IMR-90 (cell line): ENCODE measurements around the gene KCNIP3. TPM values are rescaled to one million over a fixed set of nuclear protein-coding genes. Genes with fewer than 3 reads are reported as not detected.

Experiments used
- ATAC-seq: fragments of 200-7000 bp; cut with Tn5 transposase; 2 replicates; pipeline ENCODE4 v1.9.1; 2020; ENCODE audit warnings: low read depth, mild to moderate bottlenecking, moderate library complexity
- BruUV-seq: library from RNA; stranded (reverse); fragments of 400-500 nt; replicated peaks from 2 replicates; lab custom pipeline; 2021; lab: Mats Ljungman, UMichigan
- CTCF ChIA-PET: fragments of 300-600 bp; formaldehyde crosslinking; extraction: SDS; loops from one replicate; lab custom pipeline; 2021; ENCODE audit warnings: antibody characterized with exemption; lab: Yijun Ruan, JAX
- POLR2A ChIA-PET: fragments of 300-600 bp; sonication (Branson Sonifier 250); formaldehyde crosslinking; loops from one replicate; lab custom pipeline; 2022; ENCODE audit warnings: antibody characterized with exemption; ENCODE audit not compliant: unreplicated experiment; lab: Charles Lee
- DNase-seq: peaks from one replicate; pipeline ENCODE4 v3.0.0; 2013
- H2AFZ ChIP-seq: replicated peaks from 2 replicates; pipeline ENCODE3; 2013; ENCODE audit warnings: low read length, mild to moderate bottlenecking; ENCODE audit not compliant: poor library complexity
- H2AK5ac ChIP-seq: 2 replicates; pipeline ENCODE4 v1.6.1; 2013; ENCODE audit warnings: low read depth, low read length, inconsistent platforms
- H2AK9ac ChIP-seq: replicated peaks from 2 replicates; pipeline ENCODE3; 2013; ENCODE audit warnings: mild to moderate bottlenecking, low read depth, low read length, moderate library complexity; ENCODE audit not compliant: poor library complexity
- H2BK120ac ChIP-seq: 2 replicates; pipeline ENCODE4 v1.6.1; 2013; ENCODE audit warnings: low read depth, low read length, inconsistent platforms
- H2BK15ac ChIP-seq: 3 replicates; pipeline ENCODE4 v1.6.1; 2013; ENCODE audit warnings: low read depth, low read length, inconsistent platforms
- H2BK20ac ChIP-seq: 2 replicates; pipeline ENCODE4 v1.6.1; 2013; ENCODE audit warnings: low read depth, mild to moderate bottlenecking, inconsistent platforms, low read length, moderate library complexity
- H2BK5ac ChIP-seq: 2 replicates; pipeline ENCODE4 v1.6.1; 2013; ENCODE audit warnings: mild to moderate bottlenecking, low read depth, low read length, inconsistent platforms; ENCODE audit not compliant: poor library complexity, severe bottlenecking
- H3K14ac ChIP-seq: replicated peaks from 2 replicates; pipeline ENCODE4 v1.6.1; 2013; ENCODE audit warnings: low read depth, low read length, inconsistent platforms
- H3K18ac ChIP-seq: 2 replicates; pipeline ENCODE4 v1.6.1; 2013; ENCODE audit warnings: low read depth, low read length, control low read depth
- H3K23ac ChIP-seq: 2 replicates; pipeline ENCODE4 v1.6.1; 2013; ENCODE audit warnings: low read depth, low read length, inconsistent platforms
- H3K27ac ChIP-seq: 2 replicates; pipeline ENCODE4 v1.5.1; 2013; ENCODE audit warnings: mild to moderate bottlenecking, control low read depth, low read length; ENCODE audit not compliant: insufficient read depth
- H3K27me3 ChIP-seq: 2 replicates; pipeline ENCODE4 v1.6.1; 2013; ENCODE audit warnings: low read length; ENCODE audit not compliant: control insufficient read depth, insufficient read depth
- H3K36me3 ChIP-seq: 2 replicates; pipeline ENCODE4 v1.6.1; 2013; ENCODE audit warnings: low read length, mixed read lengths; ENCODE audit not compliant: control insufficient read depth, insufficient read depth
- H3K4ac ChIP-seq: 2 replicates; pipeline ENCODE4 v1.6.1; 2013; ENCODE audit warnings: low read depth, low read length, inconsistent platforms
- H3K4me1 ChIP-seq: 2 replicates; pipeline ENCODE4 v1.6.1; 2013; ENCODE audit warnings: low read length, mixed read lengths; ENCODE audit not compliant: control insufficient read depth, insufficient read depth
- H3K4me2 ChIP-seq: 2 replicates; pipeline ENCODE4 v1.6.1; 2013; ENCODE audit warnings: low read depth, mild to moderate bottlenecking, control low read depth, low read length, moderate library complexity
- H3K4me3 ChIP-seq: 2 replicates; pipeline ENCODE4 v1.5.1; 2013; ENCODE audit warnings: low read depth, mild to moderate bottlenecking, control low read depth, low read length, moderate library complexity; ENCODE audit not compliant: insufficient read depth
- H3K56ac ChIP-seq: 2 replicates; pipeline ENCODE4 v1.6.1; 2013; ENCODE audit warnings: low read length, inconsistent platforms; ENCODE audit not compliant: insufficient read depth; ENCODE audit errors: extremely low read depth
- H3K79me1 ChIP-seq, 2 experiments: 2 replicates each; pipeline ENCODE4 v1.6.1; 2013; ENCODE audit warnings: low read length in 2 of 2, inconsistent platforms in 1 of 2, low read depth in 1 of 2
- H3K9ac ChIP-seq: 2 replicates; pipeline ENCODE4 v1.6.1; 2013; ENCODE audit warnings: low read depth, low read length, control low read depth
- H3K9me1 ChIP-seq: 2 replicates; pipeline ENCODE4 v1.6.1; 2013; ENCODE audit warnings: low read length, inconsistent platforms; ENCODE audit not compliant: insufficient read depth
- H3K9me3 ChIP-seq: 2 replicates; pipeline ENCODE4 v1.6.1; 2013; ENCODE audit warnings: low read length; ENCODE audit not compliant: control insufficient read depth, insufficient read depth
- H4K20me1 ChIP-seq: 2 replicates; pipeline ENCODE4 v1.6.1; 2013; ENCODE audit warnings: low read length, inconsistent platforms; ENCODE audit not compliant: insufficient read depth
- H4K5ac ChIP-seq: 2 replicates; pipeline ENCODE4 v1.6.1; 2013; ENCODE audit warnings: mild to moderate bottlenecking, low read depth, low read length, control low read depth
- H4K8ac ChIP-seq, 2 experiments: 2 replicates each; pipeline ENCODE4 v1.6.1; 2013; ENCODE audit warnings: low read depth in 2 of 2, low read length in 2 of 2, control low read depth in 1 of 2, inconsistent platforms in 1 of 2
- H4K91ac ChIP-seq: 2 replicates; pipeline ENCODE4 v1.6.1; 2013; ENCODE audit warnings: low read depth, low read length, inconsistent platforms; ENCODE audit not compliant: insufficient read depth
- BHLHE40 ChIP-seq: fragments of 150-350 bp; IDR thresholded peaks from 2 replicates; pipeline ENCODE4 v1.6.1; 2016; ENCODE audit warnings: mild to moderate bottlenecking, low read depth, low read length
- CEBPB ChIP-seq: IDR thresholded peaks from 2 replicates; pipeline ENCODE4 v1.6.1; 2012; ENCODE audit warnings: low read depth, low read length, improper control_type of control experiment
- CHD1 ChIP-seq: IDR thresholded peaks from 2 replicates; pipeline ENCODE4 v1.6.1; 2012; ENCODE audit warnings: low read depth, low read length, improper control_type of control experiment
- CTCF ChIP-seq: conservative IDR thresholded peaks from 2 replicates; pipeline ENCODE4 v1.5.1; 2012; ENCODE audit warnings: mild to moderate bottlenecking, low read depth, low read length, improper control_type of control experiment
- ELK1 ChIP-seq: fragments of 150-350 bp; IDR thresholded peaks from 2 replicates; pipeline ENCODE4 v1.6.1; 2016; ENCODE audit warnings: low read depth, mild to moderate bottlenecking, low read length, moderate library complexity, borderline replicate concordance
- FOS ChIP-seq: fragments of 150-350 bp; IDR thresholded peaks from 2 replicates; pipeline ENCODE4 v1.6.1; 2016; ENCODE audit warnings: low read depth, low read length
- MAFK ChIP-seq: IDR thresholded peaks from 2 replicates; pipeline ENCODE4 v1.6.1; 2012; ENCODE audit warnings: low read depth, low read length, improper control_type of control experiment
- MAZ ChIP-seq: IDR thresholded peaks from 2 replicates; pipeline ENCODE4 v1.6.1; 2012; ENCODE audit warnings: low read depth, mild to moderate bottlenecking, low read length, improper control_type of control experiment, moderate library complexity, borderline replicate concordance
- MXI1 ChIP-seq: IDR thresholded peaks from 2 replicates; pipeline ENCODE4 v1.6.1; 2012; ENCODE audit warnings: low read depth, mild to moderate bottlenecking, low read length, moderate library complexity, borderline replicate concordance
- NFE2L2 ChIP-seq: fragments of 150-350 bp; IDR thresholded peaks from 2 replicates; pipeline ENCODE4 v1.6.1; 2016; ENCODE audit warnings: low read depth, mild to moderate bottlenecking, low read length
- POLR2A ChIP-seq: IDR thresholded peaks from 2 replicates; pipeline ENCODE4 v1.6.1; 2012; ENCODE audit warnings: mild to moderate bottlenecking, low read depth, low read length
- RAD21 ChIP-seq: IDR thresholded peaks from 2 replicates; pipeline ENCODE4 v1.6.1; 2012; ENCODE audit warnings: low read length, improper control_type of control experiment
- RCOR1 ChIP-seq: IDR thresholded peaks from 2 replicates; pipeline ENCODE4 v1.6.1; 2012; ENCODE audit warnings: mild to moderate bottlenecking, low read length, improper control_type of control experiment; ENCODE audit not compliant: insufficient replicate concordance
- RFX5 ChIP-seq: IDR thresholded peaks from 2 replicates; pipeline ENCODE4 v1.8.0; 2012; ENCODE audit warnings: low read depth, mild to moderate bottlenecking, low read length, moderate library complexity
- SMC3 ChIP-seq: fragments of 150-350 bp; IDR thresholded peaks from 2 replicates; pipeline ENCODE4 v1.6.1; 2016; ENCODE audit warnings: low read depth, mild to moderate bottlenecking, antibody characterized with exemption, low read length, moderate library complexity
- USF2 ChIP-seq: fragments of 150-350 bp; IDR thresholded peaks from 2 replicates; pipeline ENCODE4 v1.6.1; 2017; ENCODE audit warnings: mild to moderate bottlenecking, antibody characterized with exemption, low read length, low read depth
- WGBS, 2 experiments: methylation state at CpG; one replicate each; pipeline versions ENCODE4 v1.1.5 to v1.1.7; 2013; ENCODE audit warnings: missing lambda C conversion rate in 2 of 2; ENCODE audit not compliant: insufficient read length in 1 of 2; ENCODE audit errors: extremely low coverage in 2 of 2; 5-methylcytosine and 5-hydroxymethylcytosine counted together
- dilution Hi-C: fragments of 300-500 bp; cut with HindIII; formaldehyde crosslinking; loops from one replicate; pipeline ENCODE4 v1.14.3; 2018; ENCODE audit warnings: low sequenced_read_pairs; ENCODE audit not compliant: unreplicated experiment
- in situ Hi-C: fragments of 300-500 bp; cut with MboI; formaldehyde crosslinking; loops from 3 replicates; pipeline ENCODE4 v1.14.3; 2019; ENCODE audit warnings: low sequenced_read_pairs, inconsistent platforms, mixed read lengths
- intact Hi-C: fragments of 100-400 bp; cut with micrococcal nuclease; formaldehyde crosslinking; loops from 2 replicates; pipeline ENCODE4 v1.10.0; 2022
- polyA plus RNA-seq, 3 experiments: library from polyadenylated mRNA; depleted of rRNA; stranded (reverse); fragments of >200 nt; gene quantifications; 2 replicates each; pipeline ENCODE4 v1.2.3, GENCODE V29; 2012; ENCODE audit warnings: low replicate concordance in 1 of 3
- total RNA-seq: library from RNA; depleted of rRNA; stranded (reverse); fragments of >200 nt; gene quantifications from 2 replicates; pipeline ENCODE4 v1.2.3, GENCODE V29; 2012

KCNIP3 gene
- total and polyA plus RNA-seq, 2 of the 4 experiments (the other 2 are of a cell fraction) = 0.72 to 1.4 TPM

- dilution Hi-C loops = no loop called here
- Histone ChIP-seq H2BK15ac (no peak overlapping the region), H3K4me1 (no peaks in the 10 kb centered on the region), H4K8ac (no peak overlapping the region), H3K56ac (no peak overlapping the region), H3K79me1 (no peaks in the 10 kb centered on the region), H2BK120ac (no peak overlapping the region), H2BK5ac (no peak overlapping the region), H4K91ac (no peak overlapping the region), H2BK20ac (no peak overlapping the region), H3K4ac (no peak overlapping the region), H3K9me1 (no peaks in the 10 kb centered on the region), H3K9me3 (no peaks in the 10 kb centered on the region), H4K20me1 (no peaks in the 10 kb centered on the region), H2AFZ (no peak overlapping the region), H2AK5ac (no peak overlapping the region), H3K36me3 (no peaks in the 10 kb centered on the region), H3K9ac (no peak overlapping the region), H3K4me2 (no peak overlapping the region), H3K18ac (no peak overlapping the region), H3K27ac (no peak overlapping the region), H2AK9ac (no peak overlapping the region), H3K4me3 (no peak overlapping the region), H3K14ac (no peak overlapping the region), H4K5ac (no peak overlapping the region), H3K27me3 (peaks cover 3% of the 10 kb centered on the region), H3K23ac (no peak overlapping the region)
- POLR2A ChIA-PET = no interaction called here
- DNase-seq (no peak), ATAC-seq (no peak)
- TF ChIP-seq RFX5 (no peak), USF2 (no peak), RAD21 (no peak), CTCF (no peak), CHD1 (no peak), POLR2A (no peak), MAZ (no peak), CEBPB (no peak), RCOR1 (no peak), FOS (no peak), MAFK (no peak), SMC3 (no peak), ELK1 (no peak), BHLHE40 (no peak), NFE2L2 (no peak), MXI1 (no peak)
- CTCF ChIA-PET = interaction anchor here (1.3 kb wide), 1 partner anchor 43 kb away, joined by 3 read pairs; no protein-coding TSS in a partner anchor
- WGBS, 2 experiments = no CpG with 5 or more reads among the region's 7 CpGs
- intact Hi-C loops = no loop called here
- in situ Hi-C loops = no loop called here
- no TSS peak for BruUV-seq
These were observed 90.2 kb downstream of the KCNIP3 start for GRCh38 chr2:95387358-95387757.
